H1 (cell line): ENCODE data around the gene TMEM30A. TPM values are rescaled to one million over a fixed set of nuclear protein-coding genes. Genes with fewer than 3 reads are reported as not detected.

Experiments
- BACH1 ChIP-seq: IDR thresholded peaks from 2 replicates; pipeline ENCODE4 v1.6.1; 2012; ENCODE audit warnings: low read length, improper control_type of control experiment
- CHD2 ChIP-seq: IDR thresholded peaks from 2 replicates; pipeline ENCODE4 v1.6.1; 2012; ENCODE audit warnings: low read length, improper control_type of control experiment
- CHD7 ChIP-seq: fragments of 300-600 bp; sonication (generic); IDR thresholded peaks from 2 replicates; pipeline ENCODE4 v1.7.1; 2012; ENCODE audit warnings: low read length, moderate library complexity, mild to moderate bottlenecking, inconsistent platforms; ENCODE audit not compliant: insufficient replicate concordance
- EGR1 ChIP-seq: IDR thresholded peaks from 2 replicates; pipeline ENCODE4 v1.6.1; 2011; ENCODE audit warnings: low read depth, low read length, borderline replicate concordance
- HDAC2 ChIP-seq, 2 experiments: fragments of 300-600 bp in 1 of 2; sonication (generic) in 1 of 2; IDR thresholded peaks; 2 replicates each; pipeline ENCODE4 v1.6.1; 2011 to 2012; ENCODE audit warnings: low read depth in 2 of 2, low read length in 2 of 2, mild to moderate bottlenecking in 2 of 2, moderate library complexity in 2 of 2, borderline replicate concordance in 1 of 2, inconsistent platforms in 1 of 2
- KDM1A ChIP-seq: fragments of 200-600, 300-600 bp; sonication (generic); IDR thresholded peaks from 2 replicates; pipeline ENCODE4 v1.7.1; 2016; ENCODE audit warnings: mild to moderate bottlenecking, low read length, borderline replicate concordance
- SIX5 ChIP-seq: IDR thresholded peaks from 2 replicates; pipeline ENCODE4 v1.6.1; 2011; ENCODE audit warnings: mild to moderate bottlenecking, low read depth, low read length
- SP2 ChIP-seq: IDR thresholded peaks from 2 replicates; pipeline ENCODE4 v1.6.1; 2012; ENCODE audit warnings: mild to moderate bottlenecking, low read length, inconsistent platforms
- TEAD4 ChIP-seq: IDR thresholded peaks from 2 replicates; pipeline ENCODE4 v1.6.1; 2012; ENCODE audit warnings: low read depth, low read length, inconsistent platforms, mixed read lengths
- YY1 ChIP-seq: IDR thresholded peaks from 2 replicates; pipeline ENCODE4 v1.6.1; 2011; ENCODE audit warnings: low read depth, mild to moderate bottlenecking, low read length
- polyA plus RNA-seq, 7 experiments: library from polyadenylated mRNA; depleted of rRNA in 3 of 7; stranded (reverse) in 5 of 7; unstranded in 2 of 7; fragments of >200 nt in 5 of 7; fragments of 200-250 nt in 2 of 7; gene quantifications; 1 replicate in 5 of 7; 2 replicates in 1 of 7; 4 replicates in 1 of 7; pipeline versions ENCODE4 v1.2.1 to v1.2.3, GENCODE V29; 2011 to 2013; ENCODE audit warnings: missing spikeins in 2 of 7, mixed read lengths in 2 of 7
- total RNA-seq: library from RNA; stranded (reverse); fragmentation: NEBNext Ultra II Directional; extraction: Animal tissue kit (Norgen Biotek cat#: 25700); gene quantifications from 2 replicates; pipeline ENCODE4 v1.2.1, GENCODE V29; 2021

The TMEM30A gene
- total and polyA plus RNA-seq, 2 of the 8 experiments (the other 6 are each of a cell fraction or from before 2014, with no cell fraction given): 10.5 to 71.0 TPM

DNA sequence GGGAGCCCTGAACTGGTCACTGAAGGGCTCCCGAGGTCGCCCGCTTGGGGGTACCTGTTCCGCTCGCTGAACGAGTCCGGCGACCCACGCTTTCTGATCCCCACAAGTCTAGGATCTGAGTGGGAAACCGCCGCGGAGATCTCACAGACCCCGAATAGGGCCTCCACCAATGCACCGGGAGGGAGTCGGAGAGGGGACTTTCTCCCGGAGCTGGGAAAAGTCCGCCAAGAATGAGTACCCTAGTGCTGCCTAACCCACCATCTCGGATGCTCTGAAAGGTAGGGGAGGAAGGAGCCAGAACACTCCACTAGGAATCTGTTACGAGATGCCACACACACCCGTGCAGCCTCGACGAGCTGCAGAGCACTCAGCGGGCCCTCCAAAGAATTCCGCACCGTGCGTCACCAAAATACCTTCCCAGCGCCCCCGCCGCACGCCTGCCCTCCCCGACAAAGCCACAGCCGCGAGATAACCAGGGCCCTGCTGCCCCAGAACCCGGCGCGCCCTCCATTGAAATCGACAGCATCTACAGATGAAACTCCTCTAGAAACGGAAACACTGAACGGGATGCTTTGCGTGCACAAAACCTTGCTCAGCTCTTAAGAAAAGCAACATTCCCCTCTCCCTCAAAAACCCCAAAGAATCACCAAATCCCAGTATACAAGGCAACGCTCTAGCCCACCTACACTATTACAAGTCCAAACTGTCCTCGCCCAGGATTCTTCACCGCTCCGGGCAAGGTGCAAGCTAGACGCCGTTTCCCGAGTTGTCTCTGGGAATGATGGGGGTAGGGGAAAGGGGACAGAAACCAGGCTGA, 79.4 kb downstream of the TMEM30A start (continued):
- TF ChIP-seq CHD7 (no peak), TEAD4 (no peak), HDAC2 (IDR thresholded peaks at IDR 0.05; ENCODE audit: borderline replicate concordance in 1 of 2, low read depth in 2 of 2, low read length in 2 of 2) (no peak; a peak in 1 of 4 replicates), SIX5 (no peak), EGR1 (0 out of 2 replicates have a peak, but pooled peaks have one; percentile 15), KDM1A (0 out of 2 replicates have a peak, but pooled peaks have one; percentile 2), YY1 (0 out of 2 replicates have a peak, but pooled peaks have one; percentile 16), BACH1 (0 out of 2 replicates have a peak, but pooled peaks have one; percentile 4), SP2 (no peak), CHD2 (no peak)
